ENCODE measurements around the gene BCL2L1. TPM values are rescaled to one million over a fixed set of nuclear protein-coding genes. Genes with fewer than 3 reads are reported as not detected.

The BCL2L1 gene
- total RNA-seq, 1 experiment from 2014 or later, result 226 TPM

GRCh38 chr20:31687777-31688176 is 34.9 kb downstream of the BCL2L1 start:
- intact Hi-C loops (cut with micrococcal nuclease), result no loop called here
- Histone ChIP-seq H3K27ac (ENCODE audit: low read depth, low read length) (no peak overlapping the region), H3K4me1 (ENCODE audit: control insufficient read depth in 1 of 2, insufficient read depth in 2 of 2, low read length in 2 of 2) (peaks cover 32 to 84% of the 10 kb centered on the region in 2 experiments), H3K79me2 (ENCODE audit: insufficient read depth, low read length) (peaks cover 99% of the 10 kb centered on the region), H3K27me3 (ENCODE audit: insufficient read depth, low read length) (no peaks in the 10 kb centered on the region), H3K9me3 (ENCODE audit: control insufficient read depth in 1 of 2, insufficient read depth in 1 of 2, low read depth in 1 of 2, low read length in 2 of 2) (no peaks in the 10 kb centered on the region), H3K36me3 (ENCODE audit: control insufficient read depth in 1 of 2, insufficient read depth in 2 of 2, low read length in 2 of 2) (peaks cover 18 to 58% of the 10 kb centered on the region in 2 experiments), H4K20me1 (ENCODE audit: insufficient read depth) (peaks cover 6% of the 10 kb centered on the region; the same call in 1 of the 2 replicates), H2AFZ (ENCODE audit: low read depth, low read length, poor library complexity, severe bottlenecking) (no peak overlapping the region), H3K9me2 (ENCODE audit: insufficient read depth) (no peaks in the 10 kb centered on the region), H3K4me3 (replicated peaks in 1 of 2; ENCODE audit: low read depth in 1 of 2, low read length in 2 of 2) (no peak overlapping the region), H3K4me2 (ENCODE audit: low read length) (no peak overlapping the region), H3K9ac (ENCODE audit: low read length) (no peak overlapping the region)
- no peak for ATAC-seq
- no TSS peak for BruUV-seq (replicated peaks)
- ChIA-PET CTCF (no interaction called here), RAD21 (ENCODE audit: low non-redundant PET in 1 of 2, low total read pairs in 2 of 2, uncharacterized antibody in 2 of 2, unreplicated experiment in 2 of 2) (no interaction called here), POLR2A (no interaction called here)
- DNase-seq (ENCODE audit: low read depth, low spot score), result no peak
- no peak for TF ChIP-seq ZNF274 (IDR thresholded peaks at IDR 0.05; ENCODE audit: low read depth, low read length)
- no peak for TF ChIP-seq FOSL1 (IDR thresholded peaks at IDR 0.05; ENCODE audit: low read depth)

GRCh38 chr20:31685853-31686643 is 36.6 kb downstream of the BCL2L1 start:
- BruUV-seq (replicated peaks), result TSS peak; percentile 2
- Histone ChIP-seq H4K20me1 (ENCODE audit: insufficient read depth) (peaks cover 6% of the 10 kb centered on the region; the same call in 1 of the 2 replicates), H3K9ac (ENCODE audit: low read length) (no peak overlapping the region), H3K4me2 (ENCODE audit: low read length) (no peak overlapping the region), H3K9me2 (ENCODE audit: insufficient read depth) (no peaks in the 10 kb centered on the region), H3K79me2 (ENCODE audit: insufficient read depth, low read length) (peaks cover 99% of the 10 kb centered on the region), H3K4me1 (ENCODE audit: control insufficient read depth in 1 of 2, insufficient read depth in 2 of 2, low read length in 2 of 2) (peaks cover 31 to 85% of the 10 kb centered on the region in 2 experiments), H3K27me3 (ENCODE audit: insufficient read depth, low read length) (no peaks in the 10 kb centered on the region), H3K27ac (ENCODE audit: low read depth, low read length) (no peak overlapping the region; the same call in 1 of the 2 replicates), H3K4me3 (replicated peaks in 1 of 2; ENCODE audit: low read depth in 1 of 2, low read length in 2 of 2) (no peak overlapping the region), H2AFZ (ENCODE audit: low read depth, low read length, poor library complexity, severe bottlenecking) (no peak overlapping the region), H3K9me3 (ENCODE audit: control insufficient read depth in 1 of 2, insufficient read depth in 1 of 2, low read depth in 1 of 2, low read length in 2 of 2) (no peaks in the 10 kb centered on the region), H3K36me3 (ENCODE audit: control insufficient read depth in 1 of 2, insufficient read depth in 2 of 2, low read length in 2 of 2) (peaks cover 13 to 50% of the 10 kb centered on the region in 2 experiments)
- DNase-seq (ENCODE audit: low read depth, low spot score) (no peak), ATAC-seq (no peak)
- intact Hi-C loops (cut with micrococcal nuclease), result no loop called here
- RAD21 ChIA-PET (ENCODE audit: low non-redundant PET in 1 of 2, low total read pairs in 2 of 2, uncharacterized antibody in 2 of 2, unreplicated experiment in 2 of 2), result interaction anchor here in 1 of 2 experiments (0.6 kb wide), 1 partner anchor 38 kb away, joined by 3 read pairs; no protein-coding TSS in a partner anchor
- POLR2A ChIA-PET, result interaction anchor here (0.9 to 1.1 kb wide), 3 partner anchors 10 to 37 kb away, joined by 3 read pairs; no protein-coding TSS in a partner anchor
- CTCF ChIA-PET, result interaction anchor here (1.1 to 1.4 kb wide), 2 partner anchors 38 to 52 kb away, joined by 3 read pairs; no protein-coding TSS in a partner anchor
- no peak for TF ChIP-seq EZH2phosphoT487 (IDR thresholded peaks at IDR 0.05; ENCODE audit: borderline replicate concordance)
- TF ChIP-seq SRF (IDR thresholded peaks at IDR 0.05; ENCODE audit: low read depth), result no peak
- no peak for TF ChIP-seq YY1 (IDR thresholded peaks at IDR 0.05; ENCODE audit: extremely low read depth, insufficient replicate concordance, low read depth, low read length)
- TF ChIP-seq SP1 (IDR thresholded peaks at IDR 0.05; ENCODE audit: low read depth), result no peak
- no peak for TF ChIP-seq CBX3 (IDR thresholded peaks at IDR 0.05; ENCODE audit: low read depth)
- TF ChIP-seq ELF1 (IDR thresholded peaks at IDR 0.05; ENCODE audit: borderline replicate concordance, low read depth), result no peak; the same call in 1 of the 2 replicates
- no peak for TF ChIP-seq MAX (IDR thresholded peaks at IDR 0.05)
- TF ChIP-seq POLR2A (IDR thresholded peaks at IDR 0.05; ENCODE audit: borderline replicate concordance, extremely low read depth, insufficient read depth, insufficient read length), result no peak
- no peak for TF ChIP-seq ZNF274 (IDR thresholded peaks at IDR 0.05; ENCODE audit: low read depth, low read length)
- no peak for TF ChIP-seq POLR2AphosphoS5 (IDR thresholded peaks at IDR 0.05; ENCODE audit: low read depth, low read length)
- TF ChIP-seq EZH2 (IDR thresholded peaks at IDR 0.05), result no peak
- no peak for TF ChIP-seq TCF7L2 (IDR thresholded peaks at IDR 0.05; ENCODE audit: borderline replicate concordance, extremely low read depth, insufficient read depth, insufficient read length)
- TF ChIP-seq ATF3 (IDR thresholded peaks at IDR 0.05), result no peak
- no peak for TF ChIP-seq FOSL1 (IDR thresholded peaks at IDR 0.05; ENCODE audit: low read depth)
- no peak for TF ChIP-seq REST (IDR thresholded peaks at IDR 0.05; ENCODE audit: low read depth)
- no peak for TF ChIP-seq EGR1 (IDR thresholded peaks at IDR 0.05; ENCODE audit: low read depth)

All from HCT116 (cell line).